AG10803 (cell line): Measurements from ENCODE around the gene EVPL.
A peak's percentile ranks its signal among the peaks of the same experiment; 100 is the strongest.

Experiments used
- DNase-seq: peaks from one replicate; pipeline ENCODE4 v3.0.0; 2010; ENCODE audit warnings: low read depth
- H3K4me3 ChIP-seq: 2 replicates; pipeline ENCODE4 v1.5.1; 2011; ENCODE audit warnings: mild to moderate bottlenecking, low read length, control low read depth
- TF ChIP-seq, protein P1 (sequence below): conservative IDR thresholded peaks from 2 replicates; pipeline ENCODE4 v1.5.1; 2011; ENCODE audit warnings: mild to moderate bottlenecking, low read length, control low read depth, inconsistent platforms

EVPL gene

DNA sequence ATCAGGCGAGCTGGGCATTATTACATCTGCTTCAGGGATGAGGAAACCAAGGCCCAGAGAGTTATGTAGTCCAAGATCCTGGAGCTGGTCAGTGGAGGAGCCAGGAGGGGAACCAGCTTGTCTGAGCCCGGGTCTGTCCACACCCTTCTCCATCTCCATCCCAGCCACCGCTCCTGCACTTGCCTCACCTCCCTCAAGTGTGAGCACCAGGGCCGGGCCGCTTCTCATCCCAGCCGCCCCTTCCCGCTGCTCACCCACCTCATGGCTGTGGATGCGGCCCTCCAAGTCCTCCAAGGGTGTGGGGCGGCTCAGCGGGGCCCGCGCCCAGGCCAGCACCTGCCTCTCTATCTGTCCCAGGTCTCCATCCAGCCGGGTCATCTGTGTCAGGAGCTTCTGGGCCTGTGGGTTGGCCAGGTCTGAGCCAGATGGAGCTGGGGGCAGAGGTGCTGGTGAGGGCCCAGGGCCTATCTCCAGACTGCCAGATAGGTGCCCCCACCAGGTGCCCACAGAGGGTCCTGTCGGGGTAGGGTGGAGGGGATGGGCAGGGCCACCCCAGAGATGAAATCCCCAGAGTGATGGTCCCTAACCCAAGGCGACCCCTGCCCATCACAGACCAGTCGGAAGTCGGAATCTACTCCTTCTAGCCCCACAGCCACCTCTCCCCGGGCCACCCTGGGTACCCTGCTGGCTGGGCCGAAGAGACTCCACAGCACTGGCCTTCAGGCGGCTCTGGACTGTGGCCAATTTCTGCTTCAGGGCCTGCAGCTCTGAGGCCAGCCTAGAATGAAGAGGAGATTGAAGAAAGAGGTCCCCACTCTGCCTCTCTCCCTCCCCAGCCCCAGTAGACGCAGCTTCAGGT, 9.4 kb downstream of the EVPL start:
- TF ChIP-seq, protein P1, sequence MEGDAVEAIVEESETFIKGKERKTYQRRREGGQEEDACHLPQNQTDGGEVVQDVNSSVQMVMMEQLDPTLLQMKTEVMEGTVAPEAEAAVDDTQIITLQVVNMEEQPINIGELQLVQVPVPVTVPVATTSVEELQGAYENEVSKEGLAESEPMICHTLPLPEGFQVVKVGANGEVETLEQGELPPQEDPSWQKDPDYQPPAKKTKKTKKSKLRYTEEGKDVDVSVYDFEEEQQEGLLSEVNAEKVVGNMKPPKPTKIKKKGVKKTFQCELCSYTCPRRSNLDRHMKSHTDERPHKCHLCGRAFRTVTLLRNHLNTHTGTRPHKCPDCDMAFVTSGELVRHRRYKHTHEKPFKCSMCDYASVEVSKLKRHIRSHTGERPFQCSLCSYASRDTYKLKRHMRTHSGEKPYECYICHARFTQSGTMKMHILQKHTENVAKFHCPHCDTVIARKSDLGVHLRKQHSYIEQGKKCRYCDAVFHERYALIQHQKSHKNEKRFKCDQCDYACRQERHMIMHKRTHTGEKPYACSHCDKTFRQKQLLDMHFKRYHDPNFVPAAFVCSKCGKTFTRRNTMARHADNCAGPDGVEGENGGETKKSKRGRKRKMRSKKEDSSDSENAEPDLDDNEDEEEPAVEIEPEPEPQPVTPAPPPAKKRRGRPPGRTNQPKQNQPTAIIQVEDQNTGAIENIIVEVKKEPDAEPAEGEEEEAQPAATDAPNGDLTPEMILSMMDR, result no peak
- DNase-seq, result no peak
- no peak overlapping the region for H3K4me3 ChIP-seq

DNA sequence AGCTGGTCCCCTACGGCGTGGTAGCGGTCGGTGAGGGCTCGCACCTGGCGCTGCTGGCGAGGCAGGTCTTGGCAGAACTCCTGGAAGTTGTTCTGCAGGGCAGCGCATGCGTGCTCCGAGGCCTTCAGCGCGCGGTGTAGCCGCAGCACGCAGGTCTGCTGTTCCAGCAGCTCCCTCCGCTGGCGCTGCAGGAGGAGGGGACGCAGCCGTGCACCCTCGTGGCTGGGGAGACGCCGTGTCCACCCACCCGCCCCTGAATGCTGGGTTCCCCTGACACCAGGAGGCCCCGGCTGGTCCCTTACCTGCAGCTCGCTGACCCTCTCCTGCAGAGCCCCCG, 12.2 kb downstream of the EVPL start:
- no peak overlapping the region for H3K4me3 ChIP-seq
- TF ChIP-seq, protein P1, result no peak
- no peak for DNase-seq

DNA sequence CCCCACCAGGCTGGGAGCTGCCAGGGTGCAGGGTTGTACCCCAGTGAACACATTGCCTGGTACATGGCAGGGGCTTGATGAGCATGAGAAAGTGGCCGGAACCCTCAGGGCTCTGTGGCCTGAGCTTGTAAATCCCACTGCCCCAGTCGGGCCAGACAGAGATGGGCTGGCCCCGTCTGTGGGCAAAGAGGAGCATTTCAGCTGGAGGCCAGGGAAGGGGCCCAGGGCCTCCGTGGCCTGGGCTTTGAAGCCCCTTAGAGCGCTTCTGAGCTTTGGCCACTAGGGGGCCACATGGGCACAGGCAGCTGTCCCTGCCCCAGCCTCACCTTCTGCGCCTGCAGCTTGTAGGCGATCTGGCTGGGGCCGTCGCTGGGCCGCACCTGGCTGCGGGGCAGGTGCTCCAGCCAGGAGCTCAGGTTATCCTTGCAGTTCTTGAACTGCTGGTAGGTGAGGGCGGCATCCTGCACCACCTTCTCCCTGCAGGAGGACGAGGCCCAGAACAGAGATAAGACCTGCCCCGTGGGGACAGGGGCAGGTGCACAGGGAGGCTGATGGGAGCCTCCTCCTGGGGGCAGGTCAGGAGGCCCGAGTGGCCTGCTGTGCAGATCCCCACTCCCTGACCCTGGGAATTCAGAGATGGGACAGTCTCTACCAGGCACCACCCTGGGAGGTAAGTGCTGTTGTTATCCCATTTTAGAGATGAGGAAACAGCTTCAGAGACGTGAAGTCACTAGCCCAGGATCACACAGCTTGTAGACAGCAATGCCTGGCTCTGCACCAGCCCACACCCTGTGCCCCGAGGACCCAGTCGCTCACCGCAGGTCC, 12.8 kb downstream of the EVPL start:
- DNase-seq, result peak; percentile 54
- TF ChIP-seq, protein P1, result peak; percentile 84
- no peak overlapping the region for H3K4me3 ChIP-seq

- H3K4me3 ChIP-seq, result no peak overlapping the region
- DNase-seq, result no peak
- TF ChIP-seq, protein P1, result no peak
Observed at GRCh38 chr17:76013377-76013932, 13.7 kb downstream of the EVPL start.

GRCh38 chr17:76011951-76012350, 15.2 kb downstream of the EVPL start:
- DNase-seq, result no peak
- H3K4me3 ChIP-seq, result no peak overlapping the region
- TF ChIP-seq, protein P1, result no peak

- DNase-seq, result no peak
- TF ChIP-seq, protein P1, result no peak
- no peak overlapping the region for H3K4me3 ChIP-seq
Observed at GRCh38 chr17:76009969-76010661, 17.0 kb downstream of the EVPL start.
